Measurements from ENCODE around the gene UBE2D2.

UBE2D2 gene

GRCh38 chr5:139649082-139649991 is 88.2 kb downstream of the UBE2D2 start:
- DNase-seq: no peak

GRCh38 chr5:139650031-139650688 is 89.0 kb downstream of the UBE2D2 start:
- DNase-seq: no peak

GRCh38 chr5:139650689-139651042 is 89.5 kb downstream of the UBE2D2 start:
- no peak for DNase-seq

GRCh38 chr5:139651043-139651834 is 90.1 kb downstream of the UBE2D2 start:
- no peak for DNase-seq

GRCh38 chr5:139651853-139652787 is 91.0 kb downstream of the UBE2D2 start:
- peak; percentile 44 for DNase-seq

- no peak for DNase-seq
These were observed 91.7 kb downstream of the UBE2D2 start for GRCh38 chr5:139652788-139653241.

GRCh38 chr5:139653616-139654015 is 92.5 kb downstream of the UBE2D2 start:
- DNase-seq: no peak

GRCh38 chr5:139654464-139654863 is 93.3 kb downstream of the UBE2D2 start:
- DNase-seq: no peak

GRCh38 chr5:139654871-139655491 is 93.8 kb downstream of the UBE2D2 start:
- DNase-seq: no peak

GRCh38 chr5:139655727-139656271 is 94.7 kb downstream of the UBE2D2 start:
- DNase-seq: no peak

- DNase-seq: no peak
These were observed 96.5 kb downstream of the UBE2D2 start for GRCh38 chr5:139657363-139658321.

- DNase-seq: no peak
These were observed 97.4 kb downstream of the UBE2D2 start for GRCh38 chr5:139658501-139658927.

- no peak for DNase-seq
These were observed 98.0 kb downstream of the UBE2D2 start for GRCh38 chr5:139658928-139659667.

- no peak for DNase-seq
These were observed 98.6 kb downstream of the UBE2D2 start for GRCh38 chr5:139659695-139660101.

GRCh38 chr5:139660105-139660922 is 99.2 kb downstream of the UBE2D2 start:
- no peak for DNase-seq

GRCh38 chr5:139660923-139661814 is 100.0 kb downstream of the UBE2D2 start:
- DNase-seq: no peak

GRCh38 chr5:139662617-139663016 is 101.5 kb downstream of the UBE2D2 start:
- no peak for DNase-seq

Measured in stimulated activated CD4-positive, alpha-beta T cell treated with anti-CD3 and anti-CD28 coated beads, Interleukin-4, amount 100 ng/mL, for 24 hours (primary cell).